IMR-90 (cell line): ENCODE measurements around the gene SLIT3. TPM values are rescaled to one million over a fixed set of nuclear protein-coding genes. Genes with fewer than 3 reads are reported as not detected.

Experiments
- ATAC-seq: fragments of 200-7000 bp; cut with Tn5 transposase; 2 replicates; pipeline ENCODE4 v1.9.1; 2020; ENCODE audit warnings: low read depth, mild to moderate bottlenecking, moderate library complexity
- BruUV-seq: library from RNA; stranded (reverse); fragments of 400-500 nt; replicated peaks from 2 replicates; lab custom pipeline; 2021; lab: Mats Ljungman, UMichigan
- CTCF ChIA-PET: fragments of 300-600 bp; formaldehyde crosslinking; extraction: SDS; loops from one replicate; lab custom pipeline; 2021; ENCODE audit warnings: antibody characterized with exemption; lab: Yijun Ruan, JAX
- POLR2A ChIA-PET: fragments of 300-600 bp; sonication (Branson Sonifier 250); formaldehyde crosslinking; loops from one replicate; lab custom pipeline; 2022; ENCODE audit warnings: antibody characterized with exemption; ENCODE audit not compliant: unreplicated experiment; lab: Charles Lee
- DNase-seq: peaks from one replicate; pipeline ENCODE4 v3.0.0; 2013
- H2AFZ ChIP-seq: replicated peaks from 2 replicates; pipeline ENCODE3; 2013; ENCODE audit warnings: low read length, mild to moderate bottlenecking; ENCODE audit not compliant: poor library complexity
- H2AK5ac ChIP-seq: 2 replicates; pipeline ENCODE4 v1.6.1; 2013; ENCODE audit warnings: low read depth, low read length, inconsistent platforms
- H2AK9ac ChIP-seq: replicated peaks from 2 replicates; pipeline ENCODE3; 2013; ENCODE audit warnings: mild to moderate bottlenecking, low read depth, low read length, moderate library complexity; ENCODE audit not compliant: poor library complexity
- H2BK120ac ChIP-seq: 2 replicates; pipeline ENCODE4 v1.6.1; 2013; ENCODE audit warnings: low read depth, low read length, inconsistent platforms
- H2BK15ac ChIP-seq: 3 replicates; pipeline ENCODE4 v1.6.1; 2013; ENCODE audit warnings: low read depth, low read length, inconsistent platforms
- H2BK20ac ChIP-seq: 2 replicates; pipeline ENCODE4 v1.6.1; 2013; ENCODE audit warnings: low read depth, mild to moderate bottlenecking, inconsistent platforms, low read length, moderate library complexity
- H2BK5ac ChIP-seq: 2 replicates; pipeline ENCODE4 v1.6.1; 2013; ENCODE audit warnings: mild to moderate bottlenecking, low read depth, low read length, inconsistent platforms; ENCODE audit not compliant: poor library complexity, severe bottlenecking
- H3K14ac ChIP-seq: replicated peaks from 2 replicates; pipeline ENCODE4 v1.6.1; 2013; ENCODE audit warnings: low read depth, low read length, inconsistent platforms
- H3K18ac ChIP-seq: 2 replicates; pipeline ENCODE4 v1.6.1; 2013; ENCODE audit warnings: low read depth, low read length, control low read depth
- H3K23ac ChIP-seq: 2 replicates; pipeline ENCODE4 v1.6.1; 2013; ENCODE audit warnings: low read depth, low read length, inconsistent platforms
- H3K27ac ChIP-seq: 2 replicates; pipeline ENCODE4 v1.5.1; 2013; ENCODE audit warnings: mild to moderate bottlenecking, control low read depth, low read length; ENCODE audit not compliant: insufficient read depth
- H3K27me3 ChIP-seq: 2 replicates; pipeline ENCODE4 v1.6.1; 2013; ENCODE audit warnings: low read length; ENCODE audit not compliant: control insufficient read depth, insufficient read depth
- H3K36me3 ChIP-seq: 2 replicates; pipeline ENCODE4 v1.6.1; 2013; ENCODE audit warnings: low read length, mixed read lengths; ENCODE audit not compliant: control insufficient read depth, insufficient read depth
- H3K4ac ChIP-seq: 2 replicates; pipeline ENCODE4 v1.6.1; 2013; ENCODE audit warnings: low read depth, low read length, inconsistent platforms
- H3K4me1 ChIP-seq: 2 replicates; pipeline ENCODE4 v1.6.1; 2013; ENCODE audit warnings: low read length, mixed read lengths; ENCODE audit not compliant: control insufficient read depth, insufficient read depth
- H3K4me2 ChIP-seq: 2 replicates; pipeline ENCODE4 v1.6.1; 2013; ENCODE audit warnings: low read depth, mild to moderate bottlenecking, control low read depth, low read length, moderate library complexity
- H3K4me3 ChIP-seq: 2 replicates; pipeline ENCODE4 v1.5.1; 2013; ENCODE audit warnings: low read depth, mild to moderate bottlenecking, control low read depth, low read length, moderate library complexity; ENCODE audit not compliant: insufficient read depth
- H3K56ac ChIP-seq: 2 replicates; pipeline ENCODE4 v1.6.1; 2013; ENCODE audit warnings: low read length, inconsistent platforms; ENCODE audit not compliant: insufficient read depth; ENCODE audit errors: extremely low read depth
- H3K79me1 ChIP-seq, 2 experiments: 2 replicates each; pipeline ENCODE4 v1.6.1; 2013; ENCODE audit warnings: low read length in 2 of 2, inconsistent platforms in 1 of 2, low read depth in 1 of 2
- H3K9ac ChIP-seq: 2 replicates; pipeline ENCODE4 v1.6.1; 2013; ENCODE audit warnings: low read depth, low read length, control low read depth
- H3K9me1 ChIP-seq: 2 replicates; pipeline ENCODE4 v1.6.1; 2013; ENCODE audit warnings: low read length, inconsistent platforms; ENCODE audit not compliant: insufficient read depth
- H3K9me3 ChIP-seq: 2 replicates; pipeline ENCODE4 v1.6.1; 2013; ENCODE audit warnings: low read length; ENCODE audit not compliant: control insufficient read depth, insufficient read depth
- H4K20me1 ChIP-seq: 2 replicates; pipeline ENCODE4 v1.6.1; 2013; ENCODE audit warnings: low read length, inconsistent platforms; ENCODE audit not compliant: insufficient read depth
- H4K5ac ChIP-seq: 2 replicates; pipeline ENCODE4 v1.6.1; 2013; ENCODE audit warnings: mild to moderate bottlenecking, low read depth, low read length, control low read depth
- H4K8ac ChIP-seq, 2 experiments: 2 replicates each; pipeline ENCODE4 v1.6.1; 2013; ENCODE audit warnings: low read depth in 2 of 2, low read length in 2 of 2, control low read depth in 1 of 2, inconsistent platforms in 1 of 2
- H4K91ac ChIP-seq: 2 replicates; pipeline ENCODE4 v1.6.1; 2013; ENCODE audit warnings: low read depth, low read length, inconsistent platforms; ENCODE audit not compliant: insufficient read depth
- BHLHE40 ChIP-seq: fragments of 150-350 bp; IDR thresholded peaks from 2 replicates; pipeline ENCODE4 v1.6.1; 2016; ENCODE audit warnings: mild to moderate bottlenecking, low read depth, low read length
- CEBPB ChIP-seq: IDR thresholded peaks from 2 replicates; pipeline ENCODE4 v1.6.1; 2012; ENCODE audit warnings: low read depth, low read length, improper control_type of control experiment
- CTCF ChIP-seq: conservative IDR thresholded peaks from 2 replicates; pipeline ENCODE4 v1.5.1; 2012; ENCODE audit warnings: mild to moderate bottlenecking, low read depth, low read length, improper control_type of control experiment
- ELK1 ChIP-seq: fragments of 150-350 bp; IDR thresholded peaks from 2 replicates; pipeline ENCODE4 v1.6.1; 2016; ENCODE audit warnings: low read depth, mild to moderate bottlenecking, low read length, moderate library complexity, borderline replicate concordance
- FOS ChIP-seq: fragments of 150-350 bp; IDR thresholded peaks from 2 replicates; pipeline ENCODE4 v1.6.1; 2016; ENCODE audit warnings: low read depth, low read length
- MAZ ChIP-seq: IDR thresholded peaks from 2 replicates; pipeline ENCODE4 v1.6.1; 2012; ENCODE audit warnings: low read depth, mild to moderate bottlenecking, low read length, improper control_type of control experiment, moderate library complexity, borderline replicate concordance
- MXI1 ChIP-seq: IDR thresholded peaks from 2 replicates; pipeline ENCODE4 v1.6.1; 2012; ENCODE audit warnings: low read depth, mild to moderate bottlenecking, low read length, moderate library complexity, borderline replicate concordance
- NFE2L2 ChIP-seq: fragments of 150-350 bp; IDR thresholded peaks from 2 replicates; pipeline ENCODE4 v1.6.1; 2016; ENCODE audit warnings: low read depth, mild to moderate bottlenecking, low read length
- RAD21 ChIP-seq: IDR thresholded peaks from 2 replicates; pipeline ENCODE4 v1.6.1; 2012; ENCODE audit warnings: low read length, improper control_type of control experiment
- RCOR1 ChIP-seq: IDR thresholded peaks from 2 replicates; pipeline ENCODE4 v1.6.1; 2012; ENCODE audit warnings: mild to moderate bottlenecking, low read length, improper control_type of control experiment; ENCODE audit not compliant: insufficient replicate concordance
- RFX5 ChIP-seq: IDR thresholded peaks from 2 replicates; pipeline ENCODE4 v1.8.0; 2012; ENCODE audit warnings: low read depth, mild to moderate bottlenecking, low read length, moderate library complexity
- SMC3 ChIP-seq: fragments of 150-350 bp; IDR thresholded peaks from 2 replicates; pipeline ENCODE4 v1.6.1; 2016; ENCODE audit warnings: low read depth, mild to moderate bottlenecking, antibody characterized with exemption, low read length, moderate library complexity
- WGBS, 2 experiments: methylation state at CpG; one replicate each; pipeline versions ENCODE4 v1.1.5 to v1.1.7; 2013; ENCODE audit warnings: missing lambda C conversion rate in 2 of 2; ENCODE audit not compliant: insufficient read length in 1 of 2; ENCODE audit errors: extremely low coverage in 2 of 2; 5-methylcytosine and 5-hydroxymethylcytosine counted together
- dilution Hi-C: fragments of 300-500 bp; cut with HindIII; formaldehyde crosslinking; loops from one replicate; pipeline ENCODE4 v1.14.3; 2018; ENCODE audit warnings: low sequenced_read_pairs; ENCODE audit not compliant: unreplicated experiment
- in situ Hi-C: fragments of 300-500 bp; cut with MboI; formaldehyde crosslinking; loops from 3 replicates; pipeline ENCODE4 v1.14.3; 2019; ENCODE audit warnings: low sequenced_read_pairs, inconsistent platforms, mixed read lengths
- intact Hi-C: fragments of 100-400 bp; cut with micrococcal nuclease; formaldehyde crosslinking; loops from 2 replicates; pipeline ENCODE4 v1.10.0; 2022
- polyA plus RNA-seq, 3 experiments: library from polyadenylated mRNA; depleted of rRNA; stranded (reverse); fragments of >200 nt; gene quantifications; 2 replicates each; pipeline ENCODE4 v1.2.3, GENCODE V29; 2012; ENCODE audit warnings: low replicate concordance in 1 of 3
- total RNA-seq: library from RNA; depleted of rRNA; stranded (reverse); fragments of >200 nt; gene quantifications from 2 replicates; pipeline ENCODE4 v1.2.3, GENCODE V29; 2012

Gene SLIT3
- total and polyA plus RNA-seq, 2 of the 4 experiments (the other 2 are of a cell fraction) = 0.18 to 0.50 TPM

DNA sequence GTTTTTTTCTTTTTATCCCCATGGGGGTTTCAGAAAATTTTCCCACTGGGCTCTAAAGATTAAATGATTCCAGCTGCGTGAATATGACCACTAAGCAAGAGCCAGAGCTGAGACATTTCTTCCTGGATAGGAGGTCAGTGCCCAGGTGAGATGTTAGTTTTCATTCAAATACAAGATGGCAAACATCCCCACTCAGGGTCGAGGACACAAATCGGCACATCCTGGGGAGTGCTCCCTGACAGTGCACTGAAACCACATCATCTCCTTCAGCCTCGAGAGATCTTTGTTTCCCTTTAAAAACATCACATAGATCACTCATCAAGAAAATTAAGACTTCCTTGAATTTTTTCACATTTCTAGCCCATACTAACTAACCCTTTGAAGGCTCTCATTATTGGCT lies 448.6 kb downstream of the SLIT3 start:
- Histone ChIP-seq H3K9me3 (no peaks in the 10 kb centered on the region), H3K56ac (no peak overlapping the region), H3K36me3 (no peaks in the 10 kb centered on the region), H4K20me1 (no peaks in the 10 kb centered on the region), H3K4me1 (no peaks in the 10 kb centered on the region), H3K4me3 (no peak overlapping the region), H3K4me2 (no peak overlapping the region), H2AFZ (no peak overlapping the region), H3K9me1 (no peaks in the 10 kb centered on the region), H3K27me3 (no peaks in the 10 kb centered on the region; the same call in 1 of the 2 replicates), H4K91ac (no peak overlapping the region), H4K8ac (no peak overlapping the region), H3K14ac (no peak overlapping the region), H3K79me1 (no peaks in the 10 kb centered on the region), H3K4ac (no peak overlapping the region), H4K5ac (no peak overlapping the region), H3K23ac (no peak overlapping the region), H3K18ac (no peak overlapping the region), H3K9ac (no peak overlapping the region), H2BK5ac (no peak overlapping the region), H2BK15ac (no peak overlapping the region), H2BK20ac (no peak overlapping the region), H2AK9ac (no peak overlapping the region), H2AK5ac (no peak overlapping the region), H2BK120ac (no peak overlapping the region), H3K27ac (no peak overlapping the region)
- TF ChIP-seq SMC3 = no peak
- no peak for TF ChIP-seq MXI1
- no peak for TF ChIP-seq FOS
- no peak for TF ChIP-seq CEBPB
- TF ChIP-seq RCOR1 = no peak
- no peak for TF ChIP-seq CTCF
- no peak for TF ChIP-seq BHLHE40
- TF ChIP-seq MAZ = no peak
- no peak for TF ChIP-seq RFX5
- TF ChIP-seq ELK1 = no peak
- no peak for TF ChIP-seq RAD21
- no peak for TF ChIP-seq NFE2L2
- dilution Hi-C loops = no loop called here
- in situ Hi-C loops = no loop called here
- ChIA-PET CTCF (interaction anchor here (0.6 to 0.7 kb wide), 2 partner anchors 13 to 143 kb away, joined by 3 to 4 read pairs; no protein-coding TSS in a partner anchor), POLR2A (no interaction called here)
- DNase-seq (no peak), ATAC-seq (no peak)
- WGBS, 2 experiments = no CpG with 5 or more reads among the region's 4 CpGs
- BruUV-seq = no TSS peak
- intact Hi-C loops = no loop called here
